HUES48 (cell line): ENCODE data around the gene PKN1.

Experiments
- H3K27ac ChIP-seq: one replicate; pipeline ENCODE4 v1.7.0; 2013; ENCODE audit warnings: low read depth, low read length, inconsistent platforms
- H3K27me3 ChIP-seq: 2 replicates; pipeline ENCODE4 v1.6.1; 2013; ENCODE audit warnings: mild to moderate bottlenecking, low read length; ENCODE audit not compliant: control insufficient read depth, insufficient read depth
- H3K36me3 ChIP-seq: 2 replicates; pipeline ENCODE4 v1.6.1; 2013; ENCODE audit warnings: low read length; ENCODE audit not compliant: control insufficient read depth, insufficient read depth
- H3K4me1 ChIP-seq: 2 replicates; pipeline ENCODE4 v1.6.1; 2013; ENCODE audit warnings: mild to moderate bottlenecking, low read length; ENCODE audit not compliant: control insufficient read depth, insufficient read depth
- H3K4me3 ChIP-seq: 2 replicates; pipeline ENCODE4 v1.5.1; 2013; ENCODE audit warnings: mild to moderate bottlenecking, low read depth, low read length
- H3K9ac ChIP-seq: 2 replicates; pipeline ENCODE4 v1.6.1; 2013; ENCODE audit warnings: mild to moderate bottlenecking, low read depth, low read length, moderate library complexity
- H3K9me3 ChIP-seq: 2 replicates; pipeline ENCODE4 v1.6.1; 2013; ENCODE audit warnings: low read length; ENCODE audit not compliant: control insufficient read depth, insufficient read depth

The PKN1 gene

DNA sequence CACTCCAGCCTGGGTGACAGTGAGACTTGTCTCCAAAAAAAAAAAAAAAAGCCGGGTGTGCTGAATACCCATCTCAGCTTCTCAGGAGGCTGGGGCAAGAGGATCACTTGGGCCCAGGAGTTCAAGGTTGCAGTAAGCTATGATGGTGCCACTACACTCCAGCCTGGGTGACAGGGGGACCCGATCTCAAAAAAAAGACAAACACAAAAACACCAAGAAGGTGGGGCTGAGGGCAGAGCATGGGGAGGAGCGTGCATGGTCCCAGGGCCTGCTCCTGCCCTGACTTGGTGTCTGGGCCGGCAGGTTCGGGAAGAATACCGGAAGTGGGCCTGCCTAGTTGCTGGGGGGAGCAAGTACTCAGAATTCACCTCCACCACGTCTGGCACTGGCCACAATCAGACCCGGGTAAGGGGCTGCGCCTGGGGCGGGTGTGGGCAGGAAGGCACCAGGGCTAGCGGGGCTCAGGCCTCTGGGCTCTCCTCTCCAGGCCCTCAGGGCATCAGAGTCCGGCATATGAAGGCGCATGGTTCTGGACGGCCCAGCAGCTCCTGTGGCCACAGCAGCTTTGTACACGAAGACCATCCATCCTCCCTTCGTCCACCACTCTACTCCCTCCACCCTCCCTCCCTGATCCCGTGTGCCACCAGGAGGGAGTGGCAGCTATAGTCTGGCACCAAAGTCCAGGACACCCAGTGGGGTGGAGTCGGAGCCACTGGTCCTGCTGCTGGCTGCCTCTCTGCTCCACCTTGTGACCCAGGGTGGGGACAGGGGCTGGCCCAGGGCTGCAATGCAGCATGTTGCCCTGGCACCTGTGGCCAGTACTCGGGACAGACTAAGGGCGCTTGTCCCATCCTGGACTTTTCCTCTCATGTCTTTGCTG, 25.3 kb upstream of the PKN1 start:
- H3K4me3 ChIP-seq: no peak overlapping the region
- H3K27me3 ChIP-seq: no peaks in the 10 kb centered on the region
- peaks cover 9% of the 10 kb centered on the region for H3K4me1 ChIP-seq
- H3K27ac ChIP-seq: no peak overlapping the region
- peaks cover 61% of the 10 kb centered on the region for H3K36me3 ChIP-seq
- H3K9me3 ChIP-seq: no peaks in the 10 kb centered on the region
- no peak overlapping the region for H3K9ac ChIP-seq

GRCh38 chr19:14408491-14409145, 24.5 kb upstream of the PKN1 start:
- Histone ChIP-seq H3K36me3 (peaks cover 63% of the 10 kb centered on the region), H3K27ac (no peak overlapping the region)

GRCh38 chr19:14409146-14410023, 23.7 kb upstream of the PKN1 start:
- H3K9me3 ChIP-seq: no peaks in the 10 kb centered on the region
- peaks cover 9% of the 10 kb centered on the region for H3K4me1 ChIP-seq
- no peak overlapping the region for H3K27ac ChIP-seq
- H3K27me3 ChIP-seq: no peaks in the 10 kb centered on the region
- H3K9ac ChIP-seq: no peak overlapping the region
- H3K4me3 ChIP-seq: no peak overlapping the region
- H3K36me3 ChIP-seq: peaks cover 66% of the 10 kb centered on the region

More at GRCh38 chr19:14408491-14409145, 24.5 kb upstream of the PKN1 start:
- H3K9ac ChIP-seq: no peak overlapping the region
- no peak overlapping the region for H3K4me3 ChIP-seq
- peaks cover 9% of the 10 kb centered on the region for H3K4me1 ChIP-seq
- no peaks in the 10 kb centered on the region for H3K27me3 ChIP-seq
- no peaks in the 10 kb centered on the region for H3K9me3 ChIP-seq

- Histone ChIP-seq H3K4me1 (peaks cover 8% of the 10 kb centered on the region), H3K9me3 (no peaks in the 10 kb centered on the region), H3K36me3 (peaks cover 66% of the 10 kb centered on the region), H3K9ac (no peak overlapping the region), H3K4me3 (no peak overlapping the region), H3K27ac (no peak overlapping the region), H3K27me3 (no peaks in the 10 kb centered on the region)
Observed at GRCh38 chr19:14410091-14411051, 22.7 kb upstream of the PKN1 start.

- H3K9ac ChIP-seq: no peak overlapping the region
- no peak overlapping the region for H3K4me3 ChIP-seq
- no peaks in the 10 kb centered on the region for H3K27me3 ChIP-seq
- H3K9me3 ChIP-seq: no peaks in the 10 kb centered on the region
- peaks cover 4% of the 10 kb centered on the region for H3K4me1 ChIP-seq
- H3K27ac ChIP-seq: no peak overlapping the region
- H3K36me3 ChIP-seq: peaks cover 69% of the 10 kb centered on the region
Observed at GRCh38 chr19:14411161-14411937, 21.8 kb upstream of the PKN1 start.

GRCh38 chr19:14411938-14412245, 21.2 kb upstream of the PKN1 start:
- H3K9me3 ChIP-seq: no peaks in the 10 kb centered on the region
- no peaks in the 10 kb centered on the region for H3K27me3 ChIP-seq
- no peak overlapping the region for H3K4me3 ChIP-seq
- H3K9ac ChIP-seq: no peak overlapping the region
- H3K27ac ChIP-seq: no peak overlapping the region
- no peaks in the 10 kb centered on the region for H3K4me1 ChIP-seq
- H3K36me3 ChIP-seq: peaks cover 69% of the 10 kb centered on the region

DNA sequence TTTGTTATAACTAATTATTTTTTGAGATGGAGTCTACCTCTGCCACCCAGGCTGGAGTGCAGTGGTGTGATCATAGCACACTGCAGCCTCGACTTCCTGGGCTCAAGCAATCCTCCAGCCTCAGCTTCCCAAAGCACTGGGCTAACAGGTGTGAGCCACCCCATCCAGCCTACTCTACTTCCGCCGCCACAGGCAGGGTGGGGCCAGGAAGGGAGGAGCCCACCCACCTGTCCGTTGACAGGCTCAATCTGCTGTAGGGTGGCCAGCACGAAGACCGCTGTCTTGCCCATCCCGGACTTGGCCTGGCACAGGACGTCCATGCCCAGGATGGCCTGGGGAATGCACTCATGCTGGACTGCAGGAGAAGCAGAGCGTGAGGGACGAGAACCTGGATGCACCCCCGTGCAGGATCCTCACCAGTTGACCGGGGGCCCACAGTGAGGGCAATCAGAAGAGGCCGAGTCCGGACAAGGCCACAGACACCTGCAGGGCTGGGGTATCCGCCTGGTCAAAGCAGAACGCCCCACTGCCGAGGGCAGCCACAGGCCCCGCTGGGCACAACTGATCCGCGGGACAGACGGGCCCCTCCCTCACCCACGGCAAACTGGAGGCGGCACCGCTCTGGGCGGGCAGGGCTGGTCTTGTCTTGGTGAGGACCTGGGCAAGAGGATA, 20.6 kb upstream of the PKN1 start:
- H3K36me3 ChIP-seq: peaks cover 65% of the 10 kb centered on the region
- no peaks in the 10 kb centered on the region for H3K27me3 ChIP-seq
- H3K27ac ChIP-seq: no peak overlapping the region
- H3K9ac ChIP-seq: no peak overlapping the region
- H3K4me1 ChIP-seq: no peaks in the 10 kb centered on the region
- H3K9me3 ChIP-seq: no peaks in the 10 kb centered on the region
- H3K4me3 ChIP-seq: no peak overlapping the region

DNA sequence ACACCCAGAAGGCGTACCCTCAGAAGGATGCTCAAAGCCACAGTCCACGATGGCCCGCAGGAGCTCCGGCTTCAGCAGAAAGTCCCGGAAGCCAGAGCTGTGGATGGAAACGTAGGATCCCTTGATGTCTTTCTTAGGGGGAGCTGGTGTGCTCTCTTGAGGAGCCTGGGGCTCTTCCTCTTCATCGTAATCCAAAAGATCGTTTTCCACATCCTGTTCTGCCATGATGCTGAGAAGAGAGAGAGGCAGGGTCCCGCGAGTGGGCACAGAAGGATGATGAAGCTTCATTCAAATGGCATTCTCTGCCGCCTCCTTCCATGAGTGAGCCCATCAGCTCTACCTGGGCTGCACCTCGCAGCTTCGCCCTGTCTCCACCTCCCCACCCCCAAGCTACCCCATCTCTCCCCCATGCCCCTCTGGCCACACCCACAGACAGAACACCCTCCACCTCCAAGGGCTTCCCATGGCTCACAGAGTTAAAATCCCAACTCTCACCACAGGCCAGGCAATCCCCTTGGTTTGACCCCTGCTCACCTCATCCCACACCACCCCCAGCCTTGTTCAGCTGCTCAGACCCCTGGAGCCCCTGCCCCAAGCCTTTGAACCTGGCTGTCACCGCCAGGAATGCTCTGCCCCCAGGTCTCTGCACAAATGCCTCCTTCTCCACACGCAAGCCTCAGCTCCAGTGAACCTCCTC, 20.0 kb upstream of the PKN1 start:
- no peaks in the 10 kb centered on the region for H3K4me1 ChIP-seq
- H3K9me3 ChIP-seq: no peaks in the 10 kb centered on the region
- H3K4me3 ChIP-seq: no peak overlapping the region
- no peak overlapping the region for H3K9ac ChIP-seq
- no peak overlapping the region for H3K27ac ChIP-seq
- peaks cover 58% of the 10 kb centered on the region for H3K36me3 ChIP-seq
- no peaks in the 10 kb centered on the region for H3K27me3 ChIP-seq

- Histone ChIP-seq H3K4me1 (no peaks in the 10 kb centered on the region), H3K27ac (no peak overlapping the region), H3K36me3 (peaks cover 52% of the 10 kb centered on the region), H3K9me3 (no peaks in the 10 kb centered on the region), H3K27me3 (no peaks in the 10 kb centered on the region), H3K4me3 (no peak overlapping the region), H3K9ac (no peak overlapping the region)
Observed at GRCh38 chr19:14413693-14414181, 19.4 kb upstream of the PKN1 start.
